ENCODE data around the gene FZD1. TPM values are rescaled to one million over a fixed set of nuclear protein-coding genes. Genes with fewer than 3 reads are reported as not detected.

FZD1 gene
- polyA plus RNA-seq, 1 donor from 2014 or later: 2.9 TPM

GRCh38 chr7:91302794-91303193 lies 38.6 kb downstream of the FZD1 start:
- no peak overlapping the region for H2AFZ ChIP-seq (ENCODE audit: low read depth, low read length)
- H3K9me2 ChIP-seq (ENCODE audit: insufficient read depth, low read length): no peaks in the 10 kb centered on the region
- no peaks in the 10 kb centered on the region for H3K36me3 ChIP-seq (ENCODE audit: insufficient read depth, low read length)
- H4K20me1 ChIP-seq (ENCODE audit: insufficient read depth): no peaks in the 10 kb centered on the region
- H3K9ac ChIP-seq (ENCODE audit: low read length): no peak overlapping the region
- TF ChIP-seq CTCF (IDR thresholded peaks at IDR 0.05; ENCODE audit: poor library complexity, severe bottlenecking): no peak
- TF ChIP-seq EP300 (conservative IDR thresholded peaks at IDR 0.05; ENCODE audit: poor library complexity, severe bottlenecking): no peak
- no peak for TF ChIP-seq REST (IDR thresholded peaks at IDR 0.05; ENCODE audit: borderline replicate concordance)
- no peak for TF ChIP-seq SMC3 (conservative IDR thresholded peaks at IDR 0.05; ENCODE audit: poor library complexity)
- TF ChIP-seq MXI1 (conservative IDR thresholded peaks at IDR 0.05; ENCODE audit: poor library complexity, severe bottlenecking): no peak
- TF ChIP-seq RAD21 (conservative IDR thresholded peaks at IDR 0.05): no peak
- TF ChIP-seq POLR2AphosphoS5 (IDR thresholded peaks at IDR 0.05): no peak
- no peak for TF ChIP-seq TAF1 (IDR thresholded peaks at IDR 0.05; ENCODE audit: low read depth)
- no peak for TF ChIP-seq EZH2 (IDR thresholded peaks at IDR 0.05; ENCODE audit: borderline replicate concordance, insufficient read depth, low read length, poor library complexity, severe bottlenecking)
- H3K9me3 ChIP-seq (ENCODE audit: low read length): no peaks in the 10 kb centered on the region
- no peaks in the 10 kb centered on the region for H3F3A ChIP-seq (ENCODE audit: insufficient read depth, low read length, poor library complexity, severe bottlenecking)
- H3K4me2 ChIP-seq (ENCODE audit: low read length): no peak overlapping the region
- no peaks in the 10 kb centered on the region for H3K27me3 ChIP-seq (ENCODE audit: insufficient read depth, low read depth, low read length)
- H3K27ac ChIP-seq (ENCODE audit: low read length): no peak overlapping the region
- H3K79me2 ChIP-seq (replicated peaks; ENCODE audit: insufficient read depth, low read length): no peaks in the 10 kb centered on the region
- H3K4me3 ChIP-seq (ENCODE audit: low read length): no peak overlapping the region

- Histone ChIP-seq H3K9ac (ENCODE audit: low read length) (no peak overlapping the region), H3F3A (ENCODE audit: insufficient read depth, low read length, poor library complexity, severe bottlenecking) (no peaks in the 10 kb centered on the region), H3K9me3 (ENCODE audit: low read length) (no peaks in the 10 kb centered on the region), H3K36me3 (ENCODE audit: insufficient read depth, low read length) (no peaks in the 10 kb centered on the region), H3K4me3 (ENCODE audit: low read length) (no peak overlapping the region), H2AFZ (ENCODE audit: low read depth, low read length) (no peak overlapping the region), H3K79me2 (replicated peaks; ENCODE audit: insufficient read depth, low read length) (no peaks in the 10 kb centered on the region), H3K9me2 (ENCODE audit: insufficient read depth, low read length) (no peaks in the 10 kb centered on the region), H3K4me2 (ENCODE audit: low read length) (no peak overlapping the region), H3K27me3 (ENCODE audit: insufficient read depth, low read depth, low read length) (no peaks in the 10 kb centered on the region), H4K20me1 (ENCODE audit: insufficient read depth) (no peaks in the 10 kb centered on the region), H3K27ac (ENCODE audit: low read length) (no peak overlapping the region)
- TF ChIP-seq EZH2 (IDR thresholded peaks at IDR 0.05; ENCODE audit: borderline replicate concordance, insufficient read depth, low read length, poor library complexity, severe bottlenecking) (no peak), SMC3 (conservative IDR thresholded peaks at IDR 0.05; ENCODE audit: poor library complexity) (no peak), CTCF (IDR thresholded peaks at IDR 0.05; ENCODE audit: poor library complexity, severe bottlenecking) (no peak), RAD21 (conservative IDR thresholded peaks at IDR 0.05) (no peak), EP300 (conservative IDR thresholded peaks at IDR 0.05; ENCODE audit: poor library complexity, severe bottlenecking) (no peak), POLR2AphosphoS5 (IDR thresholded peaks at IDR 0.05) (no peak), MXI1 (conservative IDR thresholded peaks at IDR 0.05; ENCODE audit: poor library complexity, severe bottlenecking) (no peak), REST (IDR thresholded peaks at IDR 0.05; ENCODE audit: borderline replicate concordance) (no peak), TAF1 (IDR thresholded peaks at IDR 0.05; ENCODE audit: low read depth) (no peak)
These were observed 42.0 kb downstream of the FZD1 start for GRCh38 chr7:91306266-91306665.

Data from neural cell (in vitro differentiated cells).